Measurements from ENCODE around the gene PHF21A.

PHF21A gene

DNA sequence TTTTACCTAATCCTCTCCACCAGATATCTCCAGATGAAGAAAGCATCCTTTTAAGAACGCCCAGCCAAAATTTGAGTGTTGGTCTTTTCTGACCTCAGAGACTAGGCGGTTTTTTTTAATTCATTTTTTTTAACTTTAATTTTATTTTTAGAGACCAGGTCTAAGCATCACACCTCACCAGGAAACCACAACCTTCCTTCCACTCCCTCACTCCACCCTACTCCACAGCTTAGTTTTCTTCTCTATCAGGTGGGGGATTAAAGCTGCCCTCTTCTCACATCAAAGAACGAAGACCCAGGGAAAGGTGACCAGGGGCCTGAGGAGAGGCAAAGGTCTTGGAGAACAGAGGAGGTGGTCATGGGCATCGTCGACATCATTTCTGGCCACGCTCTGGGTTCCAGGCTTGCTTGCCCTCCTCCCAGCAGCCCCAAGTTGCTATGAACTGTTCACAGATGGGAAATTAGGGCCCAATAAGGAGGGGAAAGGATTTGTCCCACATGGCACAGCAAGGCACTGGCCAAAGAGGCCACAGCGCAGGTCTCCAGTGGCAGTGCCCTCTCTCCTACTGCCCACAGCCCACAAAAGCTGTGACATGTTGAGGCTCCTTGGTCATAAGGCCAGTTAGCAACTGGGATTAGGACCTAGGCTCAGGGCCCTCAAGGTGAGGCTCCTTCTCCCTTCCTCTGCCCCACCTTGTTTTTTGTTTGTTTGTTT, 202.1 kb downstream of the PHF21A start:
- H3K36me3 ChIP-seq = peaks cover 22% of the 10 kb centered on the region
- no peak for TF ChIP-seq CTCF (IDR thresholded peaks at IDR 0.05)
- peaks cover 41 to 44% of the 10 kb centered on the region in 2 experiments for H3K4me1 ChIP-seq (ENCODE audit: control insufficient read depth in 1 of 2, insufficient read depth in 1 of 2, low read depth in 1 of 2, low read length in 1 of 2)
- H3K27me3 ChIP-seq = peaks cover 46% of the 10 kb centered on the region
- H3K9me3 ChIP-seq = no peaks in the 10 kb centered on the region
- peak overlapping the region; percentile 93 to 98 for H3K4me3 ChIP-seq (ENCODE audit: low read depth in 1 of 2, low read length in 1 of 2)
- H3K27ac ChIP-seq = peak overlapping the region; percentile 97

DNA sequence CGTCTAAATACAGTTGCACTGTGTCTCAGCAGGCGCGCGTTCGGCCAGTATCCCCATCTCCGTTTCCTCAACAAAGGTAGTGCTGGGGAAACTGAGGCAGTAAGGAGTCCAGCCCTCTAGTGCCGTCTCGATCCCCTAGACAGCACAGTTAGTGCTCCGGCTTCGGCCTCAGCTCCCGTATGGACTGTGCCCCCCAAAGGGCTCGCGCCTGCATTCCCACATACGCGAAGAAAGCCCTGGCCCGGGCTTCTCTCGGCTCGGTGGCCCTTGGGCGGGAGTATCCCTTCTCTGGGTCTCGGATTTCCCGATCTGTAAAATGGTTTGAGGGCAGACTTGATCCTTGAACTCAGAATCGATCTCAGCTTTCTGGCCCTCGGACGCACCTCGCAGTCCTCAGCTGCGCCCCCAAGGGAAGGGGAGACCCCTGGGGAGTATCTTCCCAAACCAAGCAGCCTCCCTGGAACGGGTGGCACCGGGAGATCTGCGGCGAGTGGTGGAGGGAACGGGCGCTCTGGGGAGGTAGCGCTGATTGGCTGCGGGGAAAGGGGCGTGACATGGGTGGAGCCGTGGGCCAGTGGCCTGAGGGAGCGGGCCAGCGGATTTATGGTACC, 202.8 kb downstream of the PHF21A start:
- Histone ChIP-seq H3K36me3 (peaks cover 29% of the 10 kb centered on the region), H3K9me3 (no peaks in the 10 kb centered on the region), H3K4me3 (ENCODE audit: low read depth in 1 of 2, low read length in 1 of 2) (peak overlapping the region; percentile 93 to 98), H3K4me1 (ENCODE audit: control insufficient read depth in 1 of 2, insufficient read depth in 1 of 2, low read depth in 1 of 2, low read length in 1 of 2) (peaks cover 40 to 44% of the 10 kb centered on the region in 2 experiments), H3K27me3 (peaks cover 39% of the 10 kb centered on the region), H3K27ac (peak overlapping the region; percentile 97)
- peak; percentile 29 for TF ChIP-seq CTCF (IDR thresholded peaks at IDR 0.05)

DNA sequence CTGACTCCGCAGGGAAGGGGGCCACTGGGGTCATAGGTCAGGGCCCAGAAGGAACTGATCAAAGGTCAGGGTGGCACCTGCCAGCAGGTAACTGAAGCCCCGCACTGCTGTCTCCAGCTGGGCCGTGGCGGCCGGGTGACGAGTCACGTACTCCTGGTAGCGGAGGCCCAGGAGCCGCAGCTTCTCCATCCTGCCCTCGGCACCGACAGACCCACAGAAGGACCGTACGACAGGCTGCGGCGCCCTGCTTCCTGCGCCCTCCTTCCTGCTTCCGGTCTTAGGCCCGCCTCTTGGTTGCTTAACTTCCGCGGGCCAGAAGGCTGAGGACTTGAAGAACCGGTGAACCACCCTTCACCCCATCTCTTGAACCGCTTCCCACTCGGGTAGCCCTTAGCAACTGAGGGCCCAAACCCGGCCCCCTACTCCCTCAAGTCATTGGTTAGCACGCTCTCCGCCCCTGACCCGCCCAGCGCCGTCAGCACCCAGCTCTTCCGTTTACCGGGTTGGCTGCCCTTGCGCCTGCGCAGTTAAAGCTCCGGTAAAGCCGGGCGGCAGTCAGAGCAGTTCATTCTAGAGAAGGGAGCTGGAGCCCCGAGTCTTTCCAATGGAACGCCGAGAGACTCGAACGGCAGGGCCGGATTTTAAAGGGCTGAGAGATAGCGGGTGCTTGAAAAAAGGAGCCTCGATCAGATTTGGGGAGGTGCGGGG, 203.5 kb downstream of the PHF21A start, which contains the start of gene PEX16:
TSS of gene PEX16 (minus strand) at position 255 of the 708 bp plus-strand sequence. CDS start at position 189, 66 bp downstream.
- H3K4me1 ChIP-seq (ENCODE audit: control insufficient read depth in 1 of 2, insufficient read depth in 1 of 2, low read depth in 1 of 2, low read length in 1 of 2) = peaks cover 34 to 37% of the 10 kb centered on the region in 2 experiments

GRCh38 chr11:45917286-45917622, 204.0 kb downstream of the PHF21A start:
- Histone ChIP-seq H3K36me3 (peaks cover 41% of the 10 kb centered on the region), H3K4me3 (ENCODE audit: low read depth in 1 of 2, low read length in 1 of 2) (peak overlapping the region; percentile 93 to 98), H3K27ac (peak overlapping the region; percentile 97), H3K4me1 (ENCODE audit: control insufficient read depth in 1 of 2, insufficient read depth in 1 of 2, low read depth in 1 of 2, low read length in 1 of 2) (peaks cover 29 to 32% of the 10 kb centered on the region in 2 experiments), H3K9me3 (no peaks in the 10 kb centered on the region), H3K27me3 (peaks cover 27% of the 10 kb centered on the region)
- TF ChIP-seq CTCF (IDR thresholded peaks at IDR 0.05) = no peak

More for the DNA sequence above, 203.5 kb downstream of the PHF21A start, which contains the start of gene PEX16:
- TF ChIP-seq CTCF (IDR thresholded peaks at IDR 0.05) = peak; percentile 32
- Histone ChIP-seq H3K27ac (peak within 1 kb of the TSS; percentile 97), H3K27me3 (peaks cover 32% of the 10 kb centered on the region), H3K36me3 (peaks cover 36% of the 10 kb centered on the region), H3K4me3 (ENCODE audit: low read depth in 1 of 2, low read length in 1 of 2) (peak within 1 kb of the TSS; percentile 93 to 98), H3K9me3 (no peaks in the 10 kb centered on the region)

- no peaks in the 10 kb centered on the region for H3K9me3 ChIP-seq
- no peak overlapping the region for H3K4me3 ChIP-seq (ENCODE audit: low read depth in 1 of 2, low read length in 1 of 2)
- H3K36me3 ChIP-seq = peaks cover 59% of the 10 kb centered on the region
- H3K27ac ChIP-seq = no peak overlapping the region
- H3K27me3 ChIP-seq = peaks cover 9% of the 10 kb centered on the region
- peaks cover 25 to 28% of the 10 kb centered on the region in 2 experiments for H3K4me1 ChIP-seq (ENCODE audit: control insufficient read depth in 1 of 2, insufficient read depth in 1 of 2, low read depth in 1 of 2, low read length in 1 of 2)
- no peak for TF ChIP-seq CTCF (IDR thresholded peaks at IDR 0.05)
Observed at GRCh38 chr11:45915446-45915845, 205.8 kb downstream of the PHF21A start.

Data from neutrophil (primary cell).